SKM-1 treated with dmso at 0.1 percent for 144 hours (cell line): ENCODE results near the gene TP53AIP1.
"Not testable (repeated sequence)": the region's sequence is repeated elsewhere in the genome, so short reads cannot be mapped to it uniquely, and the experiment has no call there.

Source experiments
- DNase-seq: peaks from one replicate; lab custom pipeline; 2025; ENCODE audit not compliant: unreplicated experiment; lab: John Stamatoyannopoulos, UW

The TP53AIP1 gene

DNA sequence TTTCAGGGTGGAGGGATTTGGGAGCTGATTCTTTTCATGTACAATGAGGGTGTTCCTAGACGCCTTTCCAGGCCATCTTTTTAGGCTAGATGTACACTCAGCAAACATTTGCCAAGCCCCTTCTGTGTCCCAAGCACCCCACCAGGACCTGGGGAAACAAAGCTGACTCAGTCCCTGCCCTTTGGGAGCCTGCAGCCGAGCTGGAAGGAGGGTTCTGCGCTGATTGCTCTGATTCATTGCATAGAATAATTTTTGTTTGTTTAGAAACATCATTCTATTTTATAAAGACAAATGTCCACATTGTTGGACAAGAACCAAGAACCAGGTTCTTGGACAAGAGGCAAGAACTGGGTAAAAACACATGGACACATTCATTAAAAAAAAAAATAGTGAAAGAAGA lies 16.7 kb downstream of the TP53AIP1 start:
- no peak for DNase-seq

DNA sequence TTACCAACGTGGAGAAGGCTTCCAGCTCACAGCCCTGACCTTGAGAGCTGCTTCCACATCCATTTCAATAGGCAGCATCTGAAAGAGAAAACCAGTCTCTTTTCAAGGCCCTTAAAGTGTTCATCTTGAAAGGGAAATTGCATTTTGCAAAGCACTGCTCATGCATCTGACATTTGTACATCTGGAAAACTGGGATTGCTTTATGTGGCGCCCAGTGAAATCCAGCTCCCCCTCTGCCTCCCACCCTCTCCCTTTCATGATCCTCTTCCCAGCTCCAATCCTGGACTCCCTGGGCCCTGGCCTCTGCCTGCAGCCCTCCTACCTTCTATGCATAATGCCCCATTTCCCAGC lies 17.4 kb downstream of the TP53AIP1 start:
- no peak for DNase-seq

DNA sequence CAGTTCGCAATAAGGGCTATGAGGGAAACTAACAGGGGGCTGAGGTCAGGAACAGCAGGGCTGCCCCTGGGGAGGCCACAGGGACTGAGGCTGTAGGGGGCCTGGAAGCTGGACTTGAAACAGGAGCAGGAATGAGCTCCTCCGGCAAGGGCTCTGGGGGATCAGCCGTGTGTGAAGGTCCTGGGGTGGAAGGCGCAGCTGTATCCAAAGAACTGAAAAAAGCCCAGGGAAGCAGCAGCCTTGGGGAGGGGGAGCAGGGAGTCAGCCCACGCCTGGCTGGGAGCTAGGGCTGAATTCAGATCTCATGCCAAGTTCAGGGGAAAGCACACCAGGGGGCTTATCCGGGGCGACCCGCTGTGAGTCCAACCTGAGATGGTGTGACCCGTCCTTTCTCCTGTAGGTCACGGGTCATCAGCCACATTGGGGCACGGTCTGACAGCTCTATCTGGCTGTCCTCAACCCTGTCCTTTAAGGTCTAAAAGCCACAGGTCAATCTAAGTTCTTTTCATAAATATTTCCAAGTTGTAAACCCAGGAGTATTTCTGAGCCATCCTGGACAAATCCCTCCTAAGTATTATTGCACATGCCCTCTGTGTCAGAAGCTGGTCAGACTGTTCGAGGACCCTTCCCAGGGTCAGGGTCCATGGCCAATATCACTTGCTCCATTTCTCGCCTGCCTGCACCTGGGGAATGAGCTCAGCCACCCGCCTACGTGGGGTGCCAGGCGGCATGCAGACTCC lies 18.0 kb downstream of the TP53AIP1 start:
- DNase-seq: no peak

DNA sequence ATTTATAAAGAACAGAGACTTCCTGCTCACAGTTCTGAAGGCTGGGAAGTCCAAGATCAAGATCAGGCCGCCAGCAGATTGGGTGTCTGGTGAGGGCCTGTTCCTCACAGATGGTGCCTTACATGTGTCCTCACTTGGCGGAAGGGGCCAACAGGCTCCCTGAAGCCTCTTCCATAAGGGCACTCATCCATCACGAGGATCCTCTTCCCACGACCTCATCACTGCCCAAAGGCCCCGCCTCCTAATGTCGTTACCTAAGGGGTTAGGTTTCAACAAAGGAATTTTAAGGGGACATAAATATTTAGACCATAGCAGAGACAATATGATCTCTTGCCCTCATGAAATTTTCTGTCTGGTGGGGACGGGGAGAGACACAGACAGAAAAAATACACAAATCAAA lies 18.6 kb downstream of the TP53AIP1 start:
- DNase-seq: no peak

DNA sequence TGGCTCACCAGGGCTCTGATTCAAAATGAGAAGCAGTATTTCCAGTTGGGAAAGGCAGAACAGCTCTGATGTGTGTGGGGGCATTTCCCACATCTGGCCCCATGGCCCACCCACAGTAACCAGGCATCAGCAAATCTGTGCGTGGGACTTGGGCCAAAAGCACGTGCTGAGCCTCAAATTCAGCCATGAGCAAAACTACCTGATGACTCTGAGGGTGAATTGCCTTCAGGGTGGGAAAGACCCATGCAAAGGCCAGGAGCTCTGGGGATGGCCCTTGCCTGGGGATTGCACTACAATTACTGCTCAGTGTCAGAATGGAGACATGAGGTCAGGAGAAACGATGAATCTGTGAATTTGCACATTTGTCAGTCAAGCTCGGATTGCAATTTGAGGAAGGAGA lies 20.9 kb downstream of the TP53AIP1 start:
- DNase-seq: no peak

DNA sequence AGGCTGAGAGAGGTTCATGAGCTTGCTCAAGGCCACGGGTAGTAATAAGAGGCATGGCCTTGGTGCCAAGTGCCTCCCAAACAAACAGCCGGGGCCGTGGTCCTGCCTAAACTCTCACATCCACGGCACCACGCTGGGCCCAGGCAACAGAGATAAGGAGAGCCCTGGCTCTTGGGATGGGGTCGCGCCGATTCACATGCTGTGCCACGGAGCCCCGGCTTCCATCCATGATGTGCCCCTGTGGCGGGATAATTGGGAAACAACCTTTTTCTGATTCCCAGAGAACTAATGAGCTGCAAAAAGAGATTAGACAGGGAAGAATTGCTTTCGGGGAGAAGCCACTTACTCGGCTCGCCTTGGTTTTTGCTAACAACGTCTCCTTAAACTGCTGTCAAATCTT lies 22.0 kb downstream of the TP53AIP1 start:
- no peak for DNase-seq

DNA sequence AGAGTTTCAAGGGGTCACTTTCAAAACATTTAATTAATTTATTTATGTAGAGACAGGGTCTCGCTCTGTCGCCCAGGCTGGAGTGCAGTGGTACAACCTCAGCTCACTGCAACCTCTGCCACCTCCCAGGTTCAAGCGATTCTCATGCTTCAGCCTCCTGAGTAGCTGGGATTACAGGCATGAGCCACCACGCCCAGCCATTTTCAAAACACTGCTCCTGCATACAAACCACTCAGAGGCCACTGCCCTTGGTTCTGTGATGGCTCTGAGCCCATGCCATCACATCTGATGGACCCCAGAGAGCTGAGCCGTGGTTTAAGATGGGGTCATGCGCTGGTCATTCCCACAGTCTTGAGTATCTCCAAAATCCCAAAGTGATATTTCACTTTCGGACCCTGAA lies 23.0 kb downstream of the TP53AIP1 start:
- not testable (repeated sequence) for DNase-seq

DNA sequence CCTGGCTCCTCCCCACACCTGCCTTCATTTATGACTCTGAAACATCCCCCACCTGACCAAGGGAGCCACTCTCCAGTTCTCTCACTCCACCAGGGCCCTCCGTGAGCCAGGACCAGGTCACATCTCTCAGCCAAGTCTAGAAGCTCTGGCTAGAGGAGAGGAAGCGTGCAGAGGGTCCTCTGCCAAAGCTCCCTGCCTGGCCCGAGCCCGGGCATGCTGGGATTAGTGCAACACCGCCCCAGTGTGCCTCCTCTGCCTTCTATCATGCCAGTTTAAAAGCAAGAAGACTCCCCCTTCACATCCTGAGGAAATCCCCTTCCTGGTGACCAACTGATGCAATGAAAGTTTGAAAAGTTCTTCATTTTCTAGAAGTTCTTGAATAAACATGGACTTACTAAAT lies 23.5 kb downstream of the TP53AIP1 start:
- DNase-seq: no peak

DNA sequence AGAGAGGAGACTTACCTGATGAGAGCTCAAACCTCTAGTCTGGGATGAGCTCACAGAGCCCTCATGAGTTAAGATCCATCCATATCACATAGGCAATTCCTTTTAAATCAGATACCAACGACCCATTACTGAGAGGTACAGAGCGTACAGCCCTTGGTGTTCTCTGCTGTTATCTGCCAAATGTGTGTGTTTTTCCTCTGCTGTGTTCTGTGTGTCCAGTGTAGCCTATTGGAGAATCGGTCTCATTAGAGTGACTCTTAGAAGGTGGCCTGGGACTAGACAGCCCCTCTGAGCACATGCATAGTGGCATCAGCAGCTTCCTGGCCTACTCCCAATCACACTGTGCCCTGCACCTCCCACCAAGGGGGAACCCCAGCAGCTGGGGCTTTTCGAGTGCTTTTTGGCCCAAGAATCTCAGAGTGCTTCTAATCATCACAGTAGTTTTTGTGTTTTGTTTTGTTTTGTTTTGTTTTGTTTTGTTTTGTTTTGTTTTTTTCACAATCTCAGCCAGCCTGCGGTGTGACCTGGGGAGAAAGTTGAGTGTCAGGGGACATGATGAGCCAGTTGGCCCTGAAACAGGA lies 25.4 kb downstream of the TP53AIP1 start:
- DNase-seq: no peak

DNA sequence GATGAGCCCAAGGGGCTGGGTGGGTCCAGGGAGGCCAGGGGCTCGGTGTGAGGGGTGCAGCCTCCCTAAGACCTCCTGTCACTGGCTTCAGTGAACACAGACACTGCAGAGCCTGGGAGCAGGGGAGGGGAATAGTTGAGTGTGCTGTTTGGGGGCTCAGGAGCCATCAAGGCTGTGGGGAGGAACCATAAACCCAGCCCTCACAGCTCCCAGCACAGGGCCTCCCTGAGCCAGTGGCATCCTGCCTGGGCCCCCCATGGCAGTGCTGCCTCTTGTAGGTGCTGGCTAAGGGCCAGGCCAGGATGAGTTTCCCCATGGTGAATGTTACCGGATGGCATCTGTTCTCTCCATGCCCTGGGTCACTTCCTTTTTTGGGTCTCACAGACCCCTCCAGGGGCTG lies 26.0 kb downstream of the TP53AIP1 start:
- no peak for DNase-seq

DNA sequence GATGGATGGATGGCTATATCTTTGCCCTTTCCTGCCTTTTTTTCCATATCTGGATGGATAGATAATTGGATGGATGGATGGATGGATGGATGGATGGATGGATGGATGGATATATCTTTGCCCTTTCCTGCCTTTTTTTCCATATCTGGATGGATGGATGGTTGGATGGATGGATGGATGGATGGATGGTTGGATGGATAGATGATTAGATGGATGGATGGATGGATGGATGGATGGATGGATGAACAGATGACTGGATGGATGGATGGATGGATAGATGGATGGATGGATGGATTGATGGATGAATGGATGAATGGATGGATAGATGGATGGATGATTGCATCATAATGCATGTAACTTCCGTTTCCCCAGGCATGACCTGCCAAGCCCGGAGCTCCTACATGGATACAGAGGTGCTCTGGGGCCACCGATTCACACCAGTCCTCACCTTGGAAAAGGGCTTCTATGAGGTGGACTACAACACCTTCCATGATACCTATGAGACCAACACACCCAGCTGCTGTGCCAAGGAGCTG lies 26.6 kb downstream of the TP53AIP1 start:
- no peak for DNase-seq

DNA sequence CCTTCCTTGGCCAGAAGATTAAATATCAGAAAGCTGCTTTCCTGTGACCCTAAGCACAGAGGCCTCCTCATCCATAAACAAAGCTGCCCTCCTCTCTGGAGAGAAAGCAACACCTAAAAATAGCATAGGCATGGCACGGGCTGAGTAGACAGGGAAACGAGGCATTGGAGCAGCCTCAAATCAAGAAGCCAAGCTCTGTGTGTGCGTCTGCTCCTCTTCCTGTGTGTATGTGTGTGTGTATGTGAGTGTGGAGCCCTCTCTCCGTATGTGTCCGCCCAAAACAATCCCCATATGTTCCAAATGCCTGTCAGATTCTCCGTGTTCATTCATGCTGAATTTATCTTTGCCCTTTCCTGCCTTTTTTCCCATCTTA lies 27.5 kb downstream of the TP53AIP1 start:
- no peak for DNase-seq

DNA sequence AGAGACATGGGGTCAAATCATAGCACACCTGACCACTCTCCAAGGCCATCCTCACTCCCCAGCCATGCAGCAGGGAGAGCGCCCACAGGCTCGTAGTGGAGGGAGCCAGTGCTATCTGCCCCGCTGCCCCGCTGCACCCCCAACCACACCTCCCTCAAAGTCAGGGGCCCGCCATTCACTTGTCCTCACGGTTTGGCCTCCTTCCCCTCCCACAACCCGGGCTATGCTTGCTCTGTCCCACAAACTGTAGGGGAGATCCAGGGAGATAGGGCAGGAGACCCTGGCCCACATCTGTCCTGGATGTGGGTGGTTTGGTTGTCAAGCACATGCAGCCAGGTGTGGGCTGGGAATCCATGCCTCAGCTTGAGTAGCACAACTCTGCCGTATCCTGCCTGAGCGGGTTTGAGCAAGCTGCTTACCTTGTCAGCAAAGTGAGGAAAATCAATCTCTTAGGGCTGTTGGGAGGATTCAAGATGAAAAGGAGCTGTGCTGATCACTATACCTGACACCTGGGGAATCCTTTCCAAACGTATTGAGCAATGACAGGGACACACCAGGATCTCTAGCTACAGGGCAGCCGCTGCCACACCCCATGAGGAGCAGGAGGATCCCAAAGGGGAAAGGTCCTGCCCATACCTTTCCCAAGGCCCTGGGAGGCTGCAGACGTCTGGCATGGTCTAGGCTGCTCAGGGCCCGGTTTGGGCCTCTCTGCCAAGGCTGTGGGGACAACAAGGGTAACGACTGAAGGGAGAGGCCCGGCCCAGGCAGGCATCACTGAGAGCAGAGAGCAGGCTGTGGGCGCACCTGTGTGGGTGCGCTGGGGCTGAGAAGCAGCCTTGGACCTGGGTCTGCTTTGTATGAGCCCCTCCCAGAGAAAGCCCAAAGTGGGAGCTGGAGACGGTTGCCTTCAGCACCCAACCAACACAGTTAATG lies 28.2 kb downstream of the TP53AIP1 start:
- DNase-seq: no peak

DNA sequence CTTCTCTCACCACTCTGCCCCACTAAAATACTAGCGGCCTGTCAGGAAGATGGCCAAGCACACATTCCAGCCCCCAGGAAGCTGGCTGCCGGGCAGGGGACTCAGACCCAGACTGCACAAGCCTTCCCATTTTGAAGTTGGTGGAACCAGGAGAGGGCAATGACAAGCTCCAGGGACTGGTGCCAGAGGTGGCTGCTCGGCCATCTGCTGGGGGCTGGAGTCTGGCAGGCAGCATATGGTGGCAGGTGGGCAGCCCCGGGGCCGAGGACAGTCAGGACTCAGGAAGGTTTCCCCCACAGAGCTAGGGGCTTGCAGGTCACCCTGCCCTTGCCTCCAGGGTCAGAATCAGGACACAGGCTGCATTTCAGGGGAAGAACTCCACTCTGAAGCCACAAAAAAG lies 28.9 kb downstream of the TP53AIP1 start:
- DNase-seq: no peak

DNA sequence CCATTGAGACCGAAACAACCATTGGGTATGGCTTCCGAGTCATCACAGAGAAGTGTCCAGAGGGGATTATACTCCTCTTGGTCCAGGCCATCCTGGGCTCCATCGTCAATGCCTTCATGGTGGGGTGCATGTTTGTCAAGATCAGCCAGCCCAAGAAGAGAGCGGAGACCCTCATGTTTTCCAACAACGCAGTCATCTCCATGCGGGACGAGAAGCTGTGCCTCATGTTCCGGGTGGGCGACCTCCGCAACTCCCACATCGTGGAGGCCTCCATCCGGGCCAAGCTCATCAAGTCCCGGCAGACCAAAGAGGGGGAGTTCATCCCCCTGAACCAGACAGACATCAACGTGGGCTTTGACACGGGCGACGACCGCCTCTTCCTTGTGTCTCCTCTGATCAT lies 31.0 kb downstream of the TP53AIP1 start:
- DNase-seq: no peak

DNA sequence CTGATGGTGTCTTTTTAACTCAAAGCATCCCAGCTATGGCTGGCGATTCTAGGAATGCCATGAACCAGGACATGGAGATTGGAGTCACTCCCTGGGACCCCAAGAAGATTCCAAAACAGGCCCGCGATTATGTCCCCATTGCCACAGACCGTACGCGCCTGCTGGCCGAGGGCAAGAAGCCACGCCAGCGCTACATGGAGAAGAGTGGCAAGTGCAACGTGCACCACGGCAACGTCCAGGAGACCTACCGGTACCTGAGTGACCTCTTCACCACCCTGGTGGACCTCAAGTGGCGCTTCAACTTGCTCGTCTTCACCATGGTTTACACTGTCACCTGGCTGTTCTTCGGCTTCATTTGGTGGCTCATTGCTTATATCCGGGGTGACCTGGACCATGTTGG lies 31.4 kb downstream of the TP53AIP1 start:
- DNase-seq: no peak

DNA sequence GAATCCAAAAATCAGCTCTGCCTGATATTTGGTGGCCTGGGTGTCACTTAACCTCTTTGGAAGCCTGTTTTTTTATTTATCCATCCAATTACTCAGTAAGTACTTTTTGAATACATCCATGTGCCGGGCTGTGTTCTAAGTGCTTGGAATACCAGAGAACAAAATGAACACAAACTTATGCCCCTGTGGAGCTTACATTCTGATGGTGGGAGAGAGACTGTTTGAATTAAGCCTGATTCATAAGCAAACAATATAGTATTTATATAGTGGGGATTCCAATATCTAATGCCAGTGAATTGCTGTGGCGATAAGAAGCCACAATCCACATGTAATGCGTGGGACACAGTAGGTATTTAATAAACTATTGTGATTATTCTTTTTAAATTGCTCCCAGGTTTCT lies 32.1 kb downstream of the TP53AIP1 start:
- no peak for DNase-seq

DNA sequence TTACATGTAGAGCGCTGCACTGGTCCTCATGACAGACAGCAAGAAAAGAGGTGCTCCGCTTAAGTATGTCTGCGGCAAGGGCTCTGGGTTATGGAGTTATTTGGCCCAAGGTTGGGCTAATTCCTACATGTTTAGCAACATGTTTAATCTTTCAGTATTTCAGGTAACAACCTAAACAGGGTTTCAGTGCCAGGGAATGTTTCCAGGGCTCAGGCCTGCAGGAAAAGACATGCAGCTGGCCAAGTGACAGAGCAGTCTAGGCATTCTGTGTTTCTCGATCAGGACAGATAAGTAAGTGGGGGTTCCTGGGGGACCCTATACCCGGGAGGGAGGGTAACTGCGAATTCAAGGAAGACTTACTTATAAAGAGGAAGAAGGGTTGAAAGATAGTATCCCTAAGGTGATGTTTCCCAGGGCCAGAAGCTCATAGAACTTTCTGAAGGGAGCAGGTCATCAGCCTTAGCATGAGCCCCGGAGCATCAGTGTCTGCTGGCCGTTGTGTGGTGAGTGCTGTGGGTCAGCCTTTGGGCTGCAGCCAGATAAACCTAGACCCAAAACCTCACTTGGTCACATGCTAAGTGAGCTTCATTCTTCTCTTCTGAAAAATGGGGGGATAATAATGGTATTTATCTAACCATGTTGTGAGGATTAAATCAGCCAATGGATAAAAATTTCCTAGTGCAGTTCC lies 33.1 kb downstream of the TP53AIP1 start:
- DNase-seq: no peak

DNA sequence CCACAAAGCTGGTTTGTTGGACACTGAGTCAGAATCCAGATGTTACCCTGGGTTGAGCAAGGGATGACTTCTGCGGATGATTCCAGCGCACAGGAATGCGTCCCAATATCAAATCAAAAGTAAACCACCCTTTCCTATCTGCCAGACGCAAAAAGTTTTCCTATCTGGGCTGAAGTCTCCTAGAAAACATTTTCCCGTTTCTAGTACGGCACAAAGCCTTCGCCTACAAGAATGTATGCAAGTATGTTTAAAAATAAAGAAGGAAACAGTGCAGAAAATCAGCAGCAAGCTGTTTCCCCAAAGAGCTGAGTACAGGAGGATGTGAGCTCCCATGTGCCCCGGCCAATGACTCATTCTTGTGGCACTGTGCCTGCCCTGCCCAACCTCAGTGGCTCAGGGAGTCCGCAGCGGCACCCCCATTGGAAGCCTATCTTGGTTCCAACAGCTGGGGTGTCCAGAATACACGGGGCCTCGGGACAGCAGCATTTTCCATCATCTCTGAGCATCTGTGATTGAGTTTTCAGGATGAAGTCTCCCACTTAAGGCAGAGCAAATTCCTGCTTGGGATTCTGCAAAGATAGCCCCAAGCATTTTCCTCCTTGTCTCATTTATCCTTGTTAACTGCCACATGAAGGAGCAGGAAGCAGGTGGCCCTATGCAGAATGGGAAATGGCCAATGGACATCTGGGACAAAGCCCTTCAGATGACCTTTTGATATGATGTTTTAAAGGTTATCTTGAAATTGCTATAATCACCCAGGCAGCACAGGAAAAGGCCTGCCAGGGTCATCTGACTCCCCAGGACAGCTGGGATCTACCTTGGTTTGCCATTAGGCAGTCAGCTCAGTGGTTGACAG lies 34.1 kb downstream of the TP53AIP1 start:
- no peak for DNase-seq

DNA sequence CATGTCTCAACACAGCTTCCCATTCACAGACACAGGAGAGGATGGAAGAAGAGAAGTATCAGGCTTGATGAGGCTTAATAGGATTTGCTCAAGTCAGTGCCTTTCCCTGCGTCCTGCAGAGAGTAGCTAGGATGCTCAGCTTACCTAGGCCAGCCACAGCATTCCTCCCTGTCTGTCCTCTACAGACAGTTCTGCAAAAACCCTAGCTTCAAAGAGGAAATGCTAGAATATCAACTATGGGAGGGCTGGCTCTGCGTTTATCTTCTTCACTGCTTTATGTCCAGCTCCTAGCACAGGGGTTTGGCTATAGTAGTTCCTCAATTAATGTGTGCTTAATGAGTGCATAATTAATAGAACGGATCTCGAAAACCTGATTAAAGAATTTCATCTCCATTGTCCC lies 35.1 kb downstream of the TP53AIP1 start:
- no peak for DNase-seq
